Liver (tissue), 9 donors: Measurements from ENCODE around the gene CARD9. TPM values are rescaled to one million over a fixed set of nuclear protein-coding genes. Genes with fewer than 3 reads are reported as not detected.

Experiments
- DNase-seq: peaks from one replicate; pipeline ENCODE4 v3.0.0-alpha.2; 2017; ENCODE audit warnings: low spot score
- H3K27ac ChIP-seq, 2 donors: one replicate each; pipeline ENCODE4 v1.7.0; 2013; ENCODE audit warnings: inconsistent platforms in 2 of 2, low read length in 2 of 2, control low read depth in 1 of 2, low read depth in 1 of 2, mild to moderate bottlenecking in 1 of 2
- H3K27me3 ChIP-seq, 4 donors: one replicate each; pipeline versions ENCODE4 v1.6.1 to v1.7.0; 2013; ENCODE audit warnings: low read length in 3 of 4, inconsistent platforms in 1 of 4, mild to moderate bottlenecking in 1 of 4, moderate library complexity in 1 of 4; ENCODE audit not compliant: control insufficient read depth in 4 of 4, insufficient read depth in 4 of 4
- H3K36me3 ChIP-seq, 4 donors: one replicate each; pipeline versions ENCODE4 v1.6.1 to v1.7.0; 2013; ENCODE audit warnings: low read length in 3 of 4, mild to moderate bottlenecking in 3 of 4, low read depth in 1 of 4, moderate library complexity in 1 of 4; ENCODE audit not compliant: control insufficient read depth in 4 of 4, insufficient read depth in 3 of 4
- H3K4me1 ChIP-seq, 4 donors: one replicate each; pipeline versions ENCODE4 v1.6.1 to v1.7.0; 2013; ENCODE audit warnings: low read length in 3 of 4, mild to moderate bottlenecking in 3 of 4, moderate library complexity in 1 of 4; ENCODE audit not compliant: control insufficient read depth in 4 of 4, insufficient read depth in 4 of 4
- H3K4me3 ChIP-seq, 3 donors: one replicate each; pipeline versions ENCODE4 v1.6.1 to v1.7.0; 2013; ENCODE audit warnings: low read length in 3 of 3, control low read depth in 1 of 3, low read depth in 1 of 3, mild to moderate bottlenecking in 1 of 3
- H3K9ac ChIP-seq, 2 donors: one replicate each; pipeline ENCODE4 v1.7.0; 2013; ENCODE audit warnings: low read length in 2 of 2, mild to moderate bottlenecking in 2 of 2, moderate library complexity in 2 of 2, control low read depth in 1 of 2, low read depth in 1 of 2
- H3K9me3 ChIP-seq, 4 donors: one replicate each; pipeline versions ENCODE4 v1.6.1 to v1.7.0; 2013; ENCODE audit warnings: low read length in 3 of 4; ENCODE audit not compliant: control insufficient read depth in 4 of 4
- ATF3 ChIP-seq: IDR thresholded peaks from 2 replicates; pipeline ENCODE4 v1.6.1; 2016; ENCODE audit warnings: antibody characterized with exemption
- CTCF ChIP-seq: fragments of 150-350 bp; IDR thresholded peaks from 2 replicates; pipeline ENCODE4 v1.5.1; 2017; ENCODE audit warnings: improper control_type of control experiment, low read depth, low read length; ENCODE audit not compliant: missing input control
- FOXA2 ChIP-seq: IDR thresholded peaks from 2 replicates; pipeline ENCODE4 v1.6.1; 2016; ENCODE audit warnings: antibody characterized with exemption
- HNF4A ChIP-seq, 2 donors: conservative IDR thresholded peaks; 2 replicates each; pipeline ENCODE4 v1.6.1; 2016; ENCODE audit warnings: antibody characterized with exemption in 2 of 2, mild to moderate bottlenecking in 2 of 2
- HNF4G ChIP-seq: IDR thresholded peaks from 2 replicates; pipeline ENCODE4 v1.6.1; 2016; ENCODE audit warnings: antibody characterized with exemption
- RAD21 ChIP-seq, 2 donors: IDR thresholded peaks; 2 replicates each; pipeline ENCODE4 v1.6.1; 2016; ENCODE audit warnings: antibody characterized with exemption in 2 of 2, mild to moderate bottlenecking in 2 of 2
- RXRA ChIP-seq, 2 donors: IDR thresholded peaks; 2 replicates each; pipeline ENCODE4 v1.6.1; 2017 to 2018; ENCODE audit warnings: antibody characterized with exemption in 2 of 2, mild to moderate bottlenecking in 1 of 2
- TAF1 ChIP-seq: conservative IDR thresholded peaks from 2 replicates; pipeline ENCODE4 v1.6.1; 2016; ENCODE audit warnings: antibody characterized with exemption, mild to moderate bottlenecking
- WGBS: extraction: QIAGEN DNeasy Blood & Tissue Kit; methylation state at CpG from one replicate; pipeline ENCODE4 v1.1.7; 2013; 5-methylcytosine and 5-hydroxymethylcytosine counted together
- polyA plus RNA-seq, 2 donors: library from polyadenylated mRNA; stranded (reverse) in 1 of 2; unstranded in 1 of 2; fragments of 200-250 nt in 1 of 2; fragments of >200 nt in 1 of 2; fragmentation: Nextera tagmentation in 1 of 2; extraction: Ambion mirVana in 1 of 2; gene quantifications; one replicate each; pipeline versions ENCODE4 v1.2.1 to v1.2.3, GENCODE V29; 2013 to 2015
- total RNA-seq, 2 donors: library from RNA; depleted of rRNA; stranded (reverse); fragments of >200 nt; gene quantifications; one replicate each; pipeline ENCODE4 v1.2.3, GENCODE V29; 2014
- TF ChIP-seq, protein P1 (sequence below): IDR thresholded peaks from 2 replicates; pipeline ENCODE4 v1.6.1; 2016; ENCODE audit warnings: antibody characterized with exemption
- TF ChIP-seq, protein P2 (sequence below): IDR thresholded peaks from 2 replicates; pipeline ENCODE4 v1.6.1; 2016; ENCODE audit warnings: antibody characterized with exemption
- donor health status: healthy.
- donor health status: healthy.
- donor health status: healthy.
- donor health status: healthy.
- donor health status: healthy.

CARD9 gene
- total and polyA plus RNA-seq, 4 donors: 0.25 to 5.3 (median 2.2) TPM

- H3K4me1 ChIP-seq: peaks cover 0 to 17% (median 6%) of the 10 kb centered on the region in 4 donors
- DNase-seq: no peak
- H3K27ac ChIP-seq: no peak overlapping the region
- no peak overlapping the region for H3K4me3 ChIP-seq
- no peaks in the 10 kb centered on the region for H3K9me3 ChIP-seq
- TF ChIP-seq RXRA (IDR thresholded peaks at IDR 0.05): no peak
- no peak for TF ChIP-seq TAF1
- no peak for TF ChIP-seq ATF3
- TF ChIP-seq, protein P1, sequence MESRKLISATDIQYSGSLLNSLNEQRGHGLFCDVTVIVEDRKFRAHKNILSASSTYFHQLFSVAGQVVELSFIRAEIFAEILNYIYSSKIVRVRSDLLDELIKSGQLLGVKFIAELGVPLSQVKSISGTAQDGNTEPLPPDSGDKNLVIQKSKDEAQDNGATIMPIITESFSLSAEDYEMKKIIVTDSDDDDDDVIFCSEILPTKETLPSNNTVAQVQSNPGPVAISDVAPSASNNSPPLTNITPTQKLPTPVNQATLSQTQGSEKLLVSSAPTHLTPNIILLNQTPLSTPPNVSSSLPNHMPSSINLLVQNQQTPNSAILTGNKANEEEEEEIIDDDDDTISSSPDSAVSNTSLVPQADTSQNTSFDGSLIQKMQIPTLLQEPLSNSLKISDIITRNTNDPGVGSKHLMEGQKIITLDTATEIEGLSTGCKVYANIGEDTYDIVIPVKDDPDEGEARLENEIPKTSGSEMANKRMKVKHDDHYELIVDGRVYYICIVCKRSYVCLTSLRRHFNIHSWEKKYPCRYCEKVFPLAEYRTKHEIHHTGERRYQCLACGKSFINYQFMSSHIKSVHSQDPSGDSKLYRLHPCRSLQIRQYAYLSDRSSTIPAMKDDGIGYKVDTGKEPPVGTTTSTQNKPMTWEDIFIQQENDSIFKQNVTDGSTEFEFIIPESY: no peak
- no peak for TF ChIP-seq HNF4G
- no peak for TF ChIP-seq HNF4A (conservative IDR thresholded peaks at IDR 0.05)
- H3K9ac ChIP-seq: no peak overlapping the region
- no peaks in the 10 kb centered on the region for H3K27me3 ChIP-seq
- WGBS: 95% methylated on average over 25 of the region's 25 CpGs
- peaks cover 6 to 63% (median 23%) of the 10 kb centered on the region in 4 donors for H3K36me3 ChIP-seq
Observed at GRCh38 chr9:136381966-136382513, 8.6 kb upstream of the CARD9 start.

DNA sequence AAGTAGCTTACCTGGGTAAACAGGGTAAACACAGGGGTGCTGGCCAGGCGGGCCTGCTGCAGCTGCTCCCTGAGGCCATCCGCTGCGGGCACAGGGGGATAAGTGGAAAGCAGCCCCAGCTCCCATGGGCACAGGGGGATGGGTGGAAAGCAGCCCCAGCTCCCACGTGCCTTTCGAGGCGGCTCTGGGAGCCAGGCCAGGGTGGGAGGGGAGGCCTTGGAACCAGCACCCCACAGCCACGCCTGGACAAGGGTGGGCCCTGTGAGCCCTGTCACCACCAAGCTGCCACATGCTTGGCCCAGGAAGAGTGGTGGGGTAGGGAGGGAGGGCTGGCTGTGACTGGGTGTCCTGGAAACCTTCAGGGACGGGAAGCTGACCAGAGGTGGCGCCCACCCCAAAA lies 7.8 kb upstream of the CARD9 start:
- H3K9me3 ChIP-seq: no peaks in the 10 kb centered on the region
- no peak overlapping the region for H3K4me3 ChIP-seq
- no peak overlapping the region for H3K9ac ChIP-seq
- H3K4me1 ChIP-seq: peaks cover 0 to 15% (median 4%) of the 10 kb centered on the region in 4 donors
- H3K27ac ChIP-seq: no peak overlapping the region
- H3K36me3 ChIP-seq: peaks cover 6 to 63% (median 20%) of the 10 kb centered on the region in 4 donors
- no peak for DNase-seq
- WGBS: 90% methylated on average over 9 of the region's 9 CpGs
- TF ChIP-seq RAD21 (IDR thresholded peaks at IDR 0.05) (no peak), FOXA2 (no peak), HNF4A (conservative IDR thresholded peaks at IDR 0.05) (no peak), HNF4G (no peak), ATF3 (no peak)
- no peaks in the 10 kb centered on the region for H3K27me3 ChIP-seq

DNA sequence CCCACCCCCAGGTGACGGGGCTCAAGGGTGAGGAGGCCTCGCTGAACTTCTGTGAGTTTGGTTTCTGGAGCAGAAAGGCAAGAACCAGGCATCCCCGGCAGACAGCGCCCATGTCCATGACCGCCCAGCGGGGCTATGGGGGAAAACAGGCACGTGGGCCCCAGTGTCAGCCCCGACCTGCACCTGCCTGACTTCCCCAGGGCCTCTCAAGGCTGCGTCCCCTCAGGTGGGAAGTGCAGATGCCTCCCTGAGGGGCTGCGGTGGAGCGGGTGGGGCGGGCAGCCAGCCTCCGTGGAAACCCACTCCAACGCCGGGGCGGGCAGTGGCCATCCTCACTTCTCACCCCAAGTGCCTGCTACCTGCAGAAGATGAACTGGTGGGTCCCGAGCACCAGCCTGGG lies 6.9 kb upstream of the CARD9 start:
- Histone ChIP-seq H3K9me3 (no peaks in the 10 kb centered on the region), H3K9ac (no peak overlapping the region), H3K27ac (no peak overlapping the region), H3K4me3 (no peak overlapping the region), H3K27me3 (no peaks in the 10 kb centered on the region), H3K36me3 (peaks cover 6 to 58% (median 17%) of the 10 kb centered on the region in 4 donors), H3K4me1 (peaks cover 0 to 15% (median 4%) of the 10 kb centered on the region in 4 donors)
- no peak for DNase-seq
- TF ChIP-seq FOXA2: no peak
- no peak for TF ChIP-seq ATF3
- TF ChIP-seq, protein P2, sequence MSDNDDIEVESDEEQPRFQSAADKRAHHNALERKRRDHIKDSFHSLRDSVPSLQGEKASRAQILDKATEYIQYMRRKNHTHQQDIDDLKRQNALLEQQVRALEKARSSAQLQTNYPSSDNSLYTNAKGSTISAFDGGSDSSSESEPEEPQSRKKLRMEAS: no peak
- no peak for TF ChIP-seq HNF4G
- TF ChIP-seq RAD21 (IDR thresholded peaks at IDR 0.05): no peak
- no peak for TF ChIP-seq CTCF
- TF ChIP-seq RXRA (IDR thresholded peaks at IDR 0.05): no peak
- TF ChIP-seq TAF1: no peak
- TF ChIP-seq HNF4A (conservative IDR thresholded peaks at IDR 0.05): no peak
- WGBS: 94% methylated on average over 17 of the region's 17 CpGs
